H1 (cell line): ENCODE data around the gene TAC4. TPM values are rescaled to one million over a fixed set of nuclear protein-coding genes. Genes with fewer than 3 reads are reported as not detected.

ENCODE experiments used
- CHD1 ChIP-seq: IDR thresholded peaks from 2 replicates; pipeline ENCODE4 v1.6.1; 2012; ENCODE audit warnings: low read depth, low read length, improper control_type of control experiment
- CTCF ChIP-seq, 3 experiments: IDR thresholded peaks; 1 replicate in 2 of 3; 2 replicates in 1 of 3; pipeline versions ENCODE4 v1.5.1 to v1.6.1; 2011; ENCODE audit warnings: low read length in 3 of 3, mild to moderate bottlenecking in 3 of 3, inconsistent platforms in 2 of 3, low read depth in 1 of 3, moderate library complexity in 1 of 3; ENCODE audit not compliant: insufficient read depth in 1 of 3; ENCODE audit errors: control extremely low read depth in 1 of 3
- KDM5A ChIP-seq: fragments of 200-600 bp; IDR thresholded peaks from 2 replicates; pipeline ENCODE4 v1.7.1; 2012; ENCODE audit warnings: mild to moderate bottlenecking, low read length, inconsistent platforms, mixed read lengths
- polyA plus RNA-seq, 7 experiments: library from polyadenylated mRNA; depleted of rRNA in 3 of 7; stranded (reverse) in 5 of 7; unstranded in 2 of 7; fragments of >200 nt in 5 of 7; fragments of 200-250 nt in 2 of 7; gene quantifications; 1 replicate in 5 of 7; 2 replicates in 1 of 7; 4 replicates in 1 of 7; pipeline versions ENCODE4 v1.2.1 to v1.2.3, GENCODE V29; 2011 to 2013; ENCODE audit warnings: missing spikeins in 2 of 7, mixed read lengths in 2 of 7
- total RNA-seq: library from RNA; stranded (reverse); fragmentation: NEBNext Ultra II Directional; extraction: Animal tissue kit (Norgen Biotek cat#: 25700); gene quantifications from 2 replicates; pipeline ENCODE4 v1.2.1, GENCODE V29; 2021

The TAC4 gene
- total and polyA plus RNA-seq, 2 of the 8 experiments (the other 6 are each of a cell fraction or from before 2014, with no cell fraction given) = 0.15 TPM; not detected in 1

DNA sequence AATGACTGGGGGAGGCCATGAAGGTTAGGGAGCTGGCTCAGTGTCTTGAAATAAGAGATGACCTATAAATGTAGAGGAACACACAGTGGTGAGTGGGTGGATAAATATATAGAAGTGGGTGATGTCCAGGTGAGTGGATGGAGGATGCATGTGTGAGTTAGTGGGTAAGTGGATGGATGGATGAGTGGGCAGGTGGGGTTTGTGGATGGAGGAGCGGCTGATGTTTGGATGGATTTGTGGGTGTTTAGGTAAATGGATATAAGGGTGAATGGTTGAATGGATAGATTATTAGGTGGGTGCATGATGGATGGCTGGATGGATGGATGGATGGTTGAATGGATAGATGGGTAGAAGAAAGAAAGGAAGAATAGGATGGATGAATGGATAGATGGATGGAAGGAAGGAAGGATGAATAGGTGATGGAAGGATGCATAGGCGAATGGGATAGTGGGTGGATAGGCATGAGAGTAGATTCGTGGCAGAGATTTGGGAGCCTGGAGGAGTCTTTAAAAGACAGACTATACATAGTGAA lies 19.1 kb upstream of the TAC4 start (continued):
- TF ChIP-seq CTCF (IDR thresholded peaks at IDR 0.05; ENCODE audit: control extremely low read depth in 1 of 3, insufficient read depth in 1 of 3, low read depth in 1 of 3, low read length in 3 of 3) = no peak
- TF ChIP-seq CHD1 = no peak
- TF ChIP-seq KDM5A = no peak
- TF ChIP-seq, all 59 proteins: peak for 0
